Mesodermal cell (in vitro differentiated cells): ENCODE results near the gene CRB1.

Experiments
- H3K27ac ChIP-seq: 2 replicates; pipeline ENCODE4 v1.7.0; 2013; ENCODE audit warnings: mild to moderate bottlenecking, low read depth, low read length, moderate library complexity; ENCODE audit not compliant: severe bottlenecking
- H3K36me3 ChIP-seq: 2 replicates; pipeline ENCODE4 v1.7.1; 2013; ENCODE audit warnings: mild to moderate bottlenecking, low read length, moderate library complexity; ENCODE audit not compliant: control insufficient read depth, insufficient read depth
- H3K4me1 ChIP-seq: one replicate; pipeline ENCODE4 v1.7.1; 2013; ENCODE audit warnings: mild to moderate bottlenecking, low read length; ENCODE audit not compliant: insufficient read depth, control insufficient read depth, poor library complexity, severe bottlenecking
- H3K4me3 ChIP-seq: 2 replicates; pipeline ENCODE4 v1.7.0; 2013; ENCODE audit warnings: low read length, control low read depth, mild to moderate bottlenecking; ENCODE audit not compliant: insufficient read depth, poor library complexity, severe bottlenecking; ENCODE audit errors: extremely low read depth
- H3K9me3 ChIP-seq: 2 replicates; pipeline ENCODE4 v1.7.1; 2013; ENCODE audit warnings: mild to moderate bottlenecking, low read length, moderate library complexity; ENCODE audit not compliant: control insufficient read depth
- WGBS, 2 experiments: methylation state at CpG; one replicate each; pipeline ENCODE4 v1.1.5; 2013; ENCODE audit warnings: missing lambda C conversion rate in 2 of 2; ENCODE audit not compliant: insufficient coverage in 2 of 2; 5-methylcytosine and 5-hydroxymethylcytosine counted together

Gene CRB1

GRCh38 chr1:197319631-197320030 lies 51.6 kb downstream of the CRB1 start:
- WGBS, 2 experiments: 100% methylated on average over 1 of the region's 2 CpGs; no CpG with 5 or more reads in 1 of the 2 experiments
- Histone ChIP-seq H3K9me3 (no peaks in the 10 kb centered on the region), H3K4me3 (no peak overlapping the region), H3K36me3 (no peaks in the 10 kb centered on the region), H3K4me1 (peaks cover 4% of the 10 kb centered on the region), H3K27ac (no peak overlapping the region)

GRCh38 chr1:197320991-197321531 lies 53.0 kb downstream of the CRB1 start:
- no peak overlapping the region for H3K4me3 ChIP-seq
- no peaks in the 10 kb centered on the region for H3K9me3 ChIP-seq
- H3K4me1 ChIP-seq: no peaks in the 10 kb centered on the region
- H3K27ac ChIP-seq: no peak overlapping the region
- H3K36me3 ChIP-seq: no peaks in the 10 kb centered on the region
- 79 to 100% methylated on average over 2 of the region's 2 CpGs for WGBS, 2 experiments

GRCh38 chr1:197321811-197322210 lies 53.8 kb downstream of the CRB1 start:
- Histone ChIP-seq H3K4me1 (no peaks in the 10 kb centered on the region), H3K9me3 (no peaks in the 10 kb centered on the region), H3K4me3 (no peak overlapping the region), H3K36me3 (no peaks in the 10 kb centered on the region), H3K27ac (no peak overlapping the region)
- 82% methylated on average over 2 of the region's 2 CpGs; no CpG with 5 or more reads in 1 of the 2 experiments for WGBS, 2 experiments

GRCh38 chr1:197327776-197328364 lies 59.8 kb downstream of the CRB1 start:
- Histone ChIP-seq H3K9me3 (no peaks in the 10 kb centered on the region), H3K36me3 (no peaks in the 10 kb centered on the region), H3K4me3 (no peak overlapping the region), H3K27ac (no peak overlapping the region), H3K4me1 (no peaks in the 10 kb centered on the region)
- no CpG with 5 or more reads among the region's 2 CpGs for whole genome bisulfite sequencing, 2 experiments

GRCh38 chr1:197330213-197330612 lies 62.2 kb downstream of the CRB1 start:
- Histone ChIP-seq H3K4me3 (no peak overlapping the region), H3K4me1 (no peaks in the 10 kb centered on the region), H3K27ac (no peak overlapping the region), H3K9me3 (no peaks in the 10 kb centered on the region), H3K36me3 (no peaks in the 10 kb centered on the region)
- WGBS, 2 experiments: 86 to 90% methylated on average over 3 to 4 of the region's 4 CpGs

GRCh38 chr1:197331565-197331964 lies 63.5 kb downstream of the CRB1 start:
- H3K4me1 ChIP-seq: no peaks in the 10 kb centered on the region
- no peaks in the 10 kb centered on the region for H3K9me3 ChIP-seq
- WGBS, 2 experiments: 48 to 89% methylated on average over 3 of the region's 5 CpGs
- H3K27ac ChIP-seq: no peak overlapping the region
- H3K4me3 ChIP-seq: no peak overlapping the region
- no peaks in the 10 kb centered on the region for H3K36me3 ChIP-seq

GRCh38 chr1:197333041-197333440 lies 65.0 kb downstream of the CRB1 start:
- H3K36me3 ChIP-seq: no peaks in the 10 kb centered on the region
- H3K9me3 ChIP-seq: no peaks in the 10 kb centered on the region
- 50 to 92% methylated on average over 1 of the region's 1 CpG for WGBS, 2 experiments
- no peak overlapping the region for H3K4me3 ChIP-seq
- no peaks in the 10 kb centered on the region for H3K4me1 ChIP-seq
- H3K27ac ChIP-seq: no peak overlapping the region

- WGBS, 2 experiments: no CpG with 5 or more reads among the region's 2 CpGs
- Histone ChIP-seq H3K9me3 (no peaks in the 10 kb centered on the region), H3K4me3 (no peak overlapping the region), H3K27ac (no peak overlapping the region), H3K36me3 (no peaks in the 10 kb centered on the region), H3K4me1 (no peaks in the 10 kb centered on the region)
Measured at GRCh38 chr1:197336571-197336970, 68.5 kb downstream of the CRB1 start.

- 92 to 100% methylated on average over 4 to 5 of the region's 9 CpGs for WGBS, 2 experiments
- no peaks in the 10 kb centered on the region for H3K9me3 ChIP-seq
- H3K4me3 ChIP-seq: no peak overlapping the region
- H3K4me1 ChIP-seq: no peaks in the 10 kb centered on the region
- H3K36me3 ChIP-seq: no peaks in the 10 kb centered on the region
- no peak overlapping the region for H3K27ac ChIP-seq
Measured at GRCh38 chr1:197339106-197340060, 71.3 kb downstream of the CRB1 start.

- H3K4me3 ChIP-seq: no peak overlapping the region
- 88 to 100% methylated on average over 1 of the region's 1 CpG for WGBS, 2 experiments
Measured at GRCh38 chr1:197341626-197342025, 73.6 kb downstream of the CRB1 start.

More at GRCh38 chr1:197341626-197342025, 73.6 kb downstream of the CRB1 start:
- no peaks in the 10 kb centered on the region for H3K9me3 ChIP-seq
- H3K27ac ChIP-seq: no peak overlapping the region
- H3K36me3 ChIP-seq: no peaks in the 10 kb centered on the region
- H3K4me1 ChIP-seq: no peaks in the 10 kb centered on the region
